ENCODE results near the gene SMC6.

SMC6 gene

GRCh38 chr2:17646081-17646554 is 107.5 kb downstream of the SMC6 start:
- H3K27me3 ChIP-seq (replicated peaks; ENCODE audit: control insufficient read depth, insufficient read depth, low read length), result no peaks in the 10 kb centered on the region
- peak; percentile 56 for DNase-seq (ENCODE audit: extremely low read depth, insufficient read length)
- peak; percentile 81 for TF ChIP-seq CTCF (IDR thresholded peaks at IDR 0.05; ENCODE audit: insufficient read depth, low read length, poor library complexity, severe bottlenecking)
- no peaks in the 10 kb centered on the region for H3K36me3 ChIP-seq (ENCODE audit: control insufficient read depth, insufficient read depth, low read length)
- H3K4me3 ChIP-seq (replicated peaks; ENCODE audit: low read depth, low read length), result no peak overlapping the region

- H3K4me3 ChIP-seq (replicated peaks; ENCODE audit: low read depth, low read length), result no peak overlapping the region
These were observed 108.5 kb downstream of the SMC6 start for GRCh38 chr2:17644997-17645720.

GRCh38 chr2:17643031-17643615 is 110.5 kb downstream of the SMC6 start:
- no peaks in the 10 kb centered on the region for H3K27me3 ChIP-seq (replicated peaks; ENCODE audit: control insufficient read depth, insufficient read depth, low read length)
- no peaks in the 10 kb centered on the region for H3K36me3 ChIP-seq (ENCODE audit: control insufficient read depth, insufficient read depth, low read length)
- no peak for TF ChIP-seq CTCF (IDR thresholded peaks at IDR 0.05; ENCODE audit: insufficient read depth, low read length, poor library complexity, severe bottlenecking)
- H3K4me3 ChIP-seq (replicated peaks; ENCODE audit: low read depth, low read length), result no peak overlapping the region
- DNase-seq (ENCODE audit: extremely low read depth, insufficient read length), result no peak

More at GRCh38 chr2:17644997-17645720, 108.5 kb downstream of the SMC6 start:
- H3K27me3 ChIP-seq (replicated peaks; ENCODE audit: control insufficient read depth, insufficient read depth, low read length), result no peaks in the 10 kb centered on the region
- no peak for TF ChIP-seq CTCF (IDR thresholded peaks at IDR 0.05; ENCODE audit: insufficient read depth, low read length, poor library complexity, severe bottlenecking)
- no peaks in the 10 kb centered on the region for H3K36me3 ChIP-seq (ENCODE audit: control insufficient read depth, insufficient read depth, low read length)
- no peak for DNase-seq (ENCODE audit: extremely low read depth, insufficient read length)

- H3K27me3 ChIP-seq (replicated peaks; ENCODE audit: control insufficient read depth, insufficient read depth, low read length), result no peaks in the 10 kb centered on the region
- H3K36me3 ChIP-seq (ENCODE audit: control insufficient read depth, insufficient read depth, low read length), result no peaks in the 10 kb centered on the region
- TF ChIP-seq CTCF (IDR thresholded peaks at IDR 0.05; ENCODE audit: insufficient read depth, low read length, poor library complexity, severe bottlenecking), result no peak
- no peak overlapping the region for H3K4me3 ChIP-seq (replicated peaks; ENCODE audit: low read depth, low read length)
- no peak for DNase-seq (ENCODE audit: extremely low read depth, insufficient read length)
These were observed 113.2 kb downstream of the SMC6 start for GRCh38 chr2:17640406-17640805.

- Histone ChIP-seq H3K27me3 (replicated peaks; ENCODE audit: control insufficient read depth, insufficient read depth, low read length) (no peaks in the 10 kb centered on the region; the same call in 1 of the 2 replicates), H3K36me3 (ENCODE audit: control insufficient read depth, insufficient read depth, low read length) (no peaks in the 10 kb centered on the region), H3K4me3 (replicated peaks; ENCODE audit: low read depth, low read length) (no peak overlapping the region)
- DNase-seq (ENCODE audit: extremely low read depth, insufficient read length), result no peak
- no peak for TF ChIP-seq CTCF (IDR thresholded peaks at IDR 0.05; ENCODE audit: insufficient read depth, low read length, poor library complexity, severe bottlenecking)
These were observed 115.3 kb downstream of the SMC6 start for GRCh38 chr2:17638196-17638743.
